SK-N-SH (cell line): ENCODE measurements around the gene CAPRIN2. TPM values are rescaled to one million over a fixed set of nuclear protein-coding genes. Genes with fewer than 3 reads are reported as not detected.
A peak's percentile ranks its signal among the peaks of the same experiment; 100 is the strongest.

Experiments used
- CTCF ChIA-PET: fragments of 300-600, 350-600 bp; formaldehyde crosslinking; extraction: SDS; loops from one replicate; lab custom pipeline; 2021; lab: Yijun Ruan, JAX
- POLR2A ChIA-PET: fragments of 350-600 bp; sonication (Branson Sonifier 250); formaldehyde crosslinking; extraction: SDS; loops from one replicate; lab custom pipeline; 2020; ENCODE audit warnings: antibody characterized with exemption, inconsistent platforms; lab: Yijun Ruan, JAX
- DNase-seq: peaks from one replicate; pipeline ENCODE4 v3.0.0; 2012
- H2AFZ ChIP-seq: fragments of 200-600 bp; sonication (generic); 2 replicates; pipeline ENCODE4 v1.8.1; 2016; ENCODE audit warnings: antibody characterized with exemption, mild to moderate bottlenecking, low read depth
- H3F3A ChIP-seq: fragments of 200-600 bp; sonication (generic); replicated peaks from 2 replicates; pipeline ENCODE3; 2016; ENCODE audit warnings: antibody characterized with exemption, mild to moderate bottlenecking; ENCODE audit not compliant: insufficient read depth
- H3K27ac ChIP-seq, 2 experiments: fragments of 200-500 bp in 1 of 2; fragments of 200-600 bp in 1 of 2; sonication (Bioruptor generic) in 1 of 2; sonication (generic), shearing (Covaris generic) in 1 of 2; 2 replicates each; pipeline versions ENCODE4 v1.5.1 to v1.6.1; 2014 to 2016; ENCODE audit warnings: low read depth in 2 of 2, inconsistent platforms in 1 of 2, low read length in 1 of 2, mild to moderate bottlenecking in 1 of 2, mixed read lengths in 1 of 2
- H3K27me3 ChIP-seq: fragments of 200-600 bp; sonication (generic), shearing (Covaris generic); 2 replicates; pipeline ENCODE4 v1.6.1; 2016; ENCODE audit warnings: mixed run types; ENCODE audit not compliant: insufficient read depth
- H3K36me3 ChIP-seq, 2 experiments: fragments of 200-500 bp in 1 of 2; fragments of 200-600 bp in 1 of 2; sonication (Bioruptor generic) in 1 of 2; sonication (generic) in 1 of 2; replicated peaks in 1 of 2; 2 replicates each; pipeline versions ENCODE3 to v1.5.1; 2014 to 2016; ENCODE audit warnings: low read length in 1 of 2, mild to moderate bottlenecking in 1 of 2; ENCODE audit not compliant: insufficient read depth in 2 of 2, control insufficient read depth in 1 of 2
- H3K4me1 ChIP-seq, 2 experiments: fragments of 200-500 bp in 1 of 2; fragments of 200-600 bp in 1 of 2; sonication (Bioruptor generic) in 1 of 2; sonication (generic), shearing (Covaris generic) in 1 of 2; 2 replicates each; pipeline versions ENCODE4 v1.5.1 to v1.6.1; 2014 to 2016; ENCODE audit warnings: low read depth in 1 of 2, low read length in 1 of 2, mixed run types in 1 of 2; ENCODE audit not compliant: insufficient read depth in 2 of 2, control insufficient read depth in 1 of 2
- H3K4me2 ChIP-seq: fragments of 200-600 bp; sonication (generic), shearing (Covaris generic); 2 replicates; pipeline ENCODE4 v1.6.1; 2017; ENCODE audit warnings: mixed run types
- H3K4me3 ChIP-seq, 2 experiments: fragments of 200-500 bp in 1 of 2; fragments of 200-600 bp in 1 of 2; sonication (Bioruptor generic) in 1 of 2; sonication (generic), shearing (Covaris generic) in 1 of 2; 2 replicates each; pipeline versions ENCODE4 v1.5.1 to v1.8.1; 2014 to 2016; ENCODE audit warnings: low read depth in 2 of 2, inconsistent platforms in 1 of 2, low read length in 1 of 2, mild to moderate bottlenecking in 1 of 2, mixed read lengths in 1 of 2, moderate library complexity in 1 of 2
- H3K79me2 ChIP-seq: fragments of 200-600 bp; sonication (generic); 2 replicates; pipeline ENCODE4 v1.8.1; 2017; ENCODE audit warnings: mild to moderate bottlenecking; ENCODE audit not compliant: insufficient read depth
- H3K9ac ChIP-seq: fragments of 200-600 bp; sonication (generic); 2 replicates; pipeline ENCODE4 v1.6.1; 2017; ENCODE audit warnings: mixed run types
- H3K9me2 ChIP-seq: fragments of 200-600 bp; sonication (generic); 2 replicates; pipeline ENCODE4 v1.6.1; 2017; ENCODE audit warnings: mixed run types
- H3K9me3 ChIP-seq: fragments of 200-600 bp; sonication (generic); 2 replicates; pipeline ENCODE4 v1.6.1; 2017; ENCODE audit warnings: mixed run types, mild to moderate bottlenecking, moderate library complexity
- H4K20me1 ChIP-seq: fragments of 200-600 bp; sonication (generic); 2 replicates; pipeline ENCODE4 v1.6.1; 2017; ENCODE audit warnings: mild to moderate bottlenecking, mixed run types; ENCODE audit not compliant: insufficient read depth
- ELF1 ChIP-seq: IDR thresholded peaks from 2 replicates; pipeline ENCODE4 v1.4.0; 2012
- EZH2phosphoT487 ChIP-seq: fragments of 200-600 bp; sonication (generic); IDR thresholded peaks from 2 replicates; pipeline ENCODE4 v1.6.1; 2017; ENCODE audit warnings: low read depth, mixed run types, mild to moderate bottlenecking, antibody characterized with exemption, moderate library complexity, borderline replicate concordance
- FOXJ3 ChIP-seq: sonication (generic); formaldehyde crosslinking; IDR thresholded peaks from 2 replicates; pipeline ENCODE4 v1.5.1; 2020; ENCODE audit warnings: mild to moderate bottlenecking, missing genetic modification reagents
- MXI1 ChIP-seq: IDR thresholded peaks from 2 replicates; pipeline ENCODE4 v1.6.1; 2012; ENCODE audit warnings: mild to moderate bottlenecking, low read depth, low read length, improper control_type of control experiment
- RAD21 ChIP-seq: IDR thresholded peaks from 2 replicates; pipeline ENCODE4 v1.6.1; 2012; ENCODE audit warnings: mild to moderate bottlenecking, low read length
- RCOR1 ChIP-seq: fragments of 150-350 bp; IDR thresholded peaks from 2 replicates; pipeline ENCODE4 v1.6.1; 2017; ENCODE audit warnings: antibody characterized with exemption, low read length
- RFX5 ChIP-seq: IDR thresholded peaks from 2 replicates; pipeline ENCODE4 v1.6.1; 2012; ENCODE audit warnings: mild to moderate bottlenecking, improper control_type of control experiment, low read length
- SMC3 ChIP-seq: IDR thresholded peaks from 2 replicates; pipeline ENCODE4 v1.6.1; 2012; ENCODE audit warnings: low read depth, low read length, improper control_type of control experiment
- WGBS: methylation state at CpG from one replicate; pipeline ENCODE4 v1.1.6; 2017; ENCODE audit warnings: low lambda C conversion rate; 5-methylcytosine and 5-hydroxymethylcytosine counted together
- polyA plus RNA-seq, 3 experiments: library from polyadenylated mRNA; depleted of rRNA; stranded (reverse); fragments of >200 nt; gene quantifications; 2 replicates each; pipeline ENCODE4 v1.2.3, GENCODE V29; 2012
- TF ChIP-seq, protein P1 (sequence below): IDR thresholded peaks from 2 replicates; pipeline ENCODE4; 2012
- TF ChIP-seq, protein P2 (sequence below): IDR thresholded peaks from 2 replicates; pipeline ENCODE4 v1.4.0; 2012; ENCODE audit warnings: low read depth, borderline replicate concordance
- TF ChIP-seq, protein P3 (sequence below): fragments of 150-350 bp; IDR thresholded peaks from 2 replicates; pipeline ENCODE4 v1.6.1; 2016; ENCODE audit warnings: mild to moderate bottlenecking, low read depth, low read length
- TF ChIP-seq, protein P4 (sequence below): fragments of 150-350 bp; IDR thresholded peaks from 2 replicates; pipeline ENCODE4 v1.6.1; 2017; ENCODE audit warnings: antibody characterized with exemption, low read length, low read depth, borderline replicate concordance
- TF ChIP-seq, protein P5 (sequence below): IDR thresholded peaks from 2 replicates; pipeline ENCODE4 v1.4.0; 2012; ENCODE audit warnings: low read depth
- TF ChIP-seq, protein P6 (sequence below): fragments of 200-600 bp; sonication (generic); IDR thresholded peaks from 2 replicates; pipeline ENCODE4 v1.6.1; 2017; ENCODE audit warnings: antibody characterized with exemption, mild to moderate bottlenecking, moderate library complexity

CAPRIN2 gene
- polyA plus RNA-seq, 1 of the 3 experiments (the other 2 are of a cell fraction) = 21.4 TPM

DNA sequence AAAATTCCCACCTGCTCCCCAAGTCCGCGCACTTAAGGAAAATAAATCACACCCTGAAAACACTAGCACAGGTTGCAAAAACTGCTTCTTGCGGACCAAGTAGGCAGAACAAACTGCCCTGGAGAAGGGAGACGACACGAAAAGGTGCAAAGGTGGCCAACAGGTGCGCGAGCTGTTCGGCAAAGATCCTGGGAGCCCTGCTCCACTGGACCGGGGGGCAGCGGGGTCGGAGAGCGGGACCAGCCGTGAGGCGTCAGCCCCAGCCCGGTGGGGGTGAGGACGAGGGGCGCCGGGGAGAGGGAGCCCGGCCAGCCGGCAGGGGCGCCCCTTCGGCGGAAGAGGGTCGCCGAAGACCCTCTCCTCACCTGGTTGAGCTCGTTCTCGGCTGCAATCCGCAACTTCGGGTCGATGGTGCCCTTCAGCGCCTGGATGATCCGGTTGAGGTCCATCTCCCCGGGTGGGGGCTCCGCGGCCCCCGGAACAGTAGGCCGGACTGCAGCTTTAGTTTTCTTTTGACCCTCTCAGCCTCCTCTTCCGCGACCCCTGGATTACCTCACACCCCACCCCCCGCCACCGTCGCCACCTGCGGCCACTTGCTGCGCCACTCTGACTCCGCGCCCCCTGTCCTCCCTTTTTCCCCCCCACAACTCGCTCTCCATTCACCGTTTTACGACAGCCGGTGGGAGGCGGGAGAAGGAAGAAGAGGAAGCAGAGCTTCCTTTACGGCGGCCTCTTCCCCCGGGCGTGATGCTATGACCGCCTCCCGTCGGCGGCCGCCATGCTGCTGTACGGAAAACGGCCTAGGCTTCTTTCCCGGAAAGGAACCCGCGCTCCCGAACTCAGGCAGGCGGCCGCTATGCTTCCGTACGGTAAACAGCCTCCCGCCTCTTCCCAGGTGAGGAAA, 59.3 kb downstream of the CAPRIN2 start, which contains the start of gene IPO8 (continued):
- TF ChIP-seq, protein P1, sequence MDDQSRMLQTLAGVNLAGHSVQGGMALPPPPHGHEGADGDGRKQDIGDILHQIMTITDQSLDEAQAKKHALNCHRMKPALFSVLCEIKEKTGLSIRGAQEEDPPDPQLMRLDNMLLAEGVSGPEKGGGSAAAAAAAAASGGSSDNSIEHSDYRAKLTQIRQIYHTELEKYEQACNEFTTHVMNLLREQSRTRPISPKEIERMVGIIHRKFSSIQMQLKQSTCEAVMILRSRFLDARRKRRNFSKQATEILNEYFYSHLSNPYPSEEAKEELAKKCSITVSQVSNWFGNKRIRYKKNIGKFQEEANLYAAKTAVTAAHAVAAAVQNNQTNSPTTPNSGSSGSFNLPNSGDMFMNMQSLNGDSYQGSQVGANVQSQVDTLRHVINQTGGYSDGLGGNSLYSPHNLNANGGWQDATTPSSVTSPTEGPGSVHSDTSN = no peak
- TF ChIP-seq, protein P2, sequence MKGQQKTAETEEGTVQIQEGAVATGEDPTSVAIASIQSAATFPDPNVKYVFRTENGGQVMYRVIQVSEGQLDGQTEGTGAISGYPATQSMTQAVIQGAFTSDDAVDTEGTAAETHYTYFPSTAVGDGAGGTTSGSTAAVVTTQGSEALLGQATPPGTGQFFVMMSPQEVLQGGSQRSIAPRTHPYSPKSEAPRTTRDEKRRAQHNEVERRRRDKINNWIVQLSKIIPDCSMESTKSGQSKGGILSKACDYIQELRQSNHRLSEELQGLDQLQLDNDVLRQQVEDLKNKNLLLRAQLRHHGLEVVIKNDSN = no peak
- TF ChIP-seq MXI1 (peak; percentile 75), RAD21 (no peak), EZH2phosphoT487 (no peak), ELF1 (peak; percentile 87), SMC3 (no peak)
- TF ChIP-seq, protein P3, sequence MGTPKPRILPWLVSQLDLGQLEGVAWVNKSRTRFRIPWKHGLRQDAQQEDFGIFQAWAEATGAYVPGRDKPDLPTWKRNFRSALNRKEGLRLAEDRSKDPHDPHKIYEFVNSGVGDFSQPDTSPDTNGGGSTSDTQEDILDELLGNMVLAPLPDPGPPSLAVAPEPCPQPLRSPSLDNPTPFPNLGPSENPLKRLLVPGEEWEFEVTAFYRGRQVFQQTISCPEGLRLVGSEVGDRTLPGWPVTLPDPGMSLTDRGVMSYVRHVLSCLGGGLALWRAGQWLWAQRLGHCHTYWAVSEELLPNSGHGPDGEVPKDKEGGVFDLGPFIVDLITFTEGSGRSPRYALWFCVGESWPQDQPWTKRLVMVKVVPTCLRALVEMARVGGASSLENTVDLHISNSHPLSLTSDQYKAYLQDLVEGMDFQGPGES = no peak
- TF ChIP-seq, protein P4, sequence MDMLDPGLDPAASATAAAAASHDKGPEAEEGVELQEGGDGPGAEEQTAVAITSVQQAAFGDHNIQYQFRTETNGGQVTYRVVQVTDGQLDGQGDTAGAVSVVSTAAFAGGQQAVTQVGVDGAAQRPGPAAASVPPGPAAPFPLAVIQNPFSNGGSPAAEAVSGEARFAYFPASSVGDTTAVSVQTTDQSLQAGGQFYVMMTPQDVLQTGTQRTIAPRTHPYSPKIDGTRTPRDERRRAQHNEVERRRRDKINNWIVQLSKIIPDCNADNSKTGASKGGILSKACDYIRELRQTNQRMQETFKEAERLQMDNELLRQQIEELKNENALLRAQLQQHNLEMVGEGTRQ = no peak

DNA sequence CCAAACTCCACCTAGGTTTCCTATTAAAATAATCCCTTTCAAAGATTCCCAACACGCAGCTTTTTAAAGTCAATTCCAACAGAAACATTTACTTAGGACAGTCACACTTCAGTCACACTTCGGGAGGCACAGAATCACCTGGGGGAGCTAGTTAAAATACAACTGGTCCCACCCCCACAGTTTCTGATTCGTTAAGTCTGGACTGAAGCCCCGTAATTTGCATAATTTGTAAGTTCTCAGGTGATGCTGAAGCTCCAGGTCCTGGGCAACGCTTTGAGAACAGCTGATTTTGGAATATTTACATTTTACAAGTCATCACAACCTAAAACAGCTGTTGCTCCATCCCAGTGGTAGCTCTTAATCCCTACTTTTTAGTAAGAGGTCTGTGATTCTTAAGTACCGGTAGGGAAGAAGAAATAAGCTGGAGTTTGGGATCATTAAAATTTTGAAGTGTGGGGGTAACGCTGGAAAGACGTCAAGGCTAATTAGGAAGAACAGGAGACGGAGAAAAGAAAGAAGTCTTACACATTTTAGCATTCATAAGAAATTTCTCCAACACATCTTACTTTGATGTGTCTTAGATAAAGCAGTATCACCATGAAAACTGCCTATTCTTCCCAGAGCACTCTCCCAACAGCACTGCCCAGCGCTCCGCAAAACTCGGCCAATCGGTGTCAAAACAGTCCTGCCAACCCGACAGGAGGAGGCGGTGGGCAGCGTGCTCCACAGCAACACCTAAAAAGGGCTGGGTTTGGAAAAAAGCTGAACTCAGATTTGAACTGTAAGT, 60.1 kb downstream of the CAPRIN2 start:
- peaks cover 52% of the 10 kb centered on the region for H3K79me2 ChIP-seq
- peaks cover 7% of the 10 kb centered on the region for H3F3A ChIP-seq
- peaks cover 13 to 29% of the 10 kb centered on the region in 2 experiments; a peak in 2 of 4 replicates for H3K4me1 ChIP-seq
- ChIA-PET CTCF (interaction anchor here (0.7 to 2.3 kb wide), 14 partner anchors 9 to 1141 kb away, joined by 3 to 11 read pairs (median 4); partner anchors contain the start of gene CAPRIN2), POLR2A (no interaction called here)
- no peaks in the 10 kb centered on the region for H3K36me3 ChIP-seq
- peak overlapping the region; percentile 99 for H3K4me3 ChIP-seq
- peak overlapping the region; percentile 97 for H3K4me2 ChIP-seq
- H3K9me3 ChIP-seq = no peaks in the 10 kb centered on the region
- TF ChIP-seq FOXJ3 (CRISPR knock-in tag) (no peak), SMC3 (0 out of 2 replicates have a peak, but pooled peaks have one; percentile 8), RCOR1 (no peak), MXI1 (peak; percentile 94), RFX5 (peak; percentile 13; the same call in 1 of the 2 replicates), RAD21 (0 out of 2 replicates have a peak, but pooled peaks have one; percentile 4)
- TF ChIP-seq, protein P5, sequence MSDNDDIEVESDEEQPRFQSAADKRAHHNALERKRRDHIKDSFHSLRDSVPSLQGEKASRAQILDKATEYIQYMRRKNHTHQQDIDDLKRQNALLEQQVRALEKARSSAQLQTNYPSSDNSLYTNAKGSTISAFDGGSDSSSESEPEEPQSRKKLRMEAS = peak; percentile 58; the same call in 1 of the 2 replicates
- TF ChIP-seq, protein P6, sequence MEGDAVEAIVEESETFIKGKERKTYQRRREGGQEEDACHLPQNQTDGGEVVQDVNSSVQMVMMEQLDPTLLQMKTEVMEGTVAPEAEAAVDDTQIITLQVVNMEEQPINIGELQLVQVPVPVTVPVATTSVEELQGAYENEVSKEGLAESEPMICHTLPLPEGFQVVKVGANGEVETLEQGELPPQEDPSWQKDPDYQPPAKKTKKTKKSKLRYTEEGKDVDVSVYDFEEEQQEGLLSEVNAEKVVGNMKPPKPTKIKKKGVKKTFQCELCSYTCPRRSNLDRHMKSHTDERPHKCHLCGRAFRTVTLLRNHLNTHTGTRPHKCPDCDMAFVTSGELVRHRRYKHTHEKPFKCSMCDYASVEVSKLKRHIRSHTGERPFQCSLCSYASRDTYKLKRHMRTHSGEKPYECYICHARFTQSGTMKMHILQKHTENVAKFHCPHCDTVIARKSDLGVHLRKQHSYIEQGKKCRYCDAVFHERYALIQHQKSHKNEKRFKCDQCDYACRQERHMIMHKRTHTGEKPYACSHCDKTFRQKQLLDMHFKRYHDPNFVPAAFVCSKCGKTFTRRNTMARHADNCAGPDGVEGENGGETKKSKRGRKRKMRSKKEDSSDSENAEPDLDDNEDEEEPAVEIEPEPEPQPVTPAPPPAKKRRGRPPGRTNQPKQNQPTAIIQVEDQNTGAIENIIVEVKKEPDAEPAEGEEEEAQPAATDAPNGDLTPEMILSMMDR = no peak
- peak overlapping the region; percentile 94 for H2AFZ ChIP-seq
- no peaks in the 10 kb centered on the region for H4K20me1 ChIP-seq
- H3K27ac ChIP-seq = peak overlapping the region; percentile 49 to 89; a peak in 2 of 4 replicates
- peak overlapping the region; percentile 77 for H3K9ac ChIP-seq
- no peaks in the 10 kb centered on the region for H3K27me3 ChIP-seq
- H3K9me2 ChIP-seq = no peaks in the 10 kb centered on the region
- DNase-seq = peak; percentile 60
- 16% methylated on average over 16 of the region's 16 CpGs for WGBS
